HepG2 (cell line): ENCODE measurements around the gene KAZN. TPM values are rescaled to one million over a fixed set of nuclear protein-coding genes. Genes with fewer than 3 reads are reported as not detected.

ENCODE experiments used
- KLF12 ChIP-seq: sonication (generic); formaldehyde crosslinking; IDR thresholded peaks from 2 replicates; pipeline ENCODE4 v1.4.0; 2020; ENCODE audit warnings: missing genetic modification reagents, borderline replicate concordance
- MEIS1 ChIP-seq: sonication (generic); formaldehyde crosslinking; IDR thresholded peaks from 2 replicates; pipeline ENCODE4 v1.9.0; 2021; ENCODE audit warnings: mild to moderate bottlenecking, missing genetic modification reagents, moderate library complexity, borderline replicate concordance
- PAX8 ChIP-seq: sonication (generic); formaldehyde crosslinking; IDR thresholded peaks from 2 replicates; pipeline ENCODE4 v1.8.0; 2022; ENCODE audit warnings: mild to moderate bottlenecking, missing genetic modification reagents, borderline replicate concordance
- ZBTB21 ChIP-seq: sonication (generic); formaldehyde crosslinking; IDR thresholded peaks from 2 replicates; pipeline ENCODE4 v1.4.0; 2020; ENCODE audit warnings: missing genetic modification reagents
- ZBTB8A ChIP-seq: sonication (generic); formaldehyde crosslinking; IDR thresholded peaks from 2 replicates; pipeline ENCODE4 v1.4.0; 2020; ENCODE audit warnings: mild to moderate bottlenecking, low read depth, missing genetic modification reagents, borderline replicate concordance
- ZNF607 ChIP-seq: sonication (generic); formaldehyde crosslinking; IDR thresholded peaks from 2 replicates; pipeline ENCODE4 v1.5.1; 2020; ENCODE audit warnings: missing genetic modification reagents, mild to moderate bottlenecking, borderline replicate concordance
- polyA plus RNA-seq, 8 experiments: library from polyadenylated mRNA; depleted of rRNA in 3 of 8; stranded (reverse) in 7 of 8; unstranded in 1 of 8; fragments of >200 nt; fragmentation: Illumina TruSeq in 4 of 8; extraction: Trizol in 4 of 8; gene quantifications; 2 replicates each; pipeline versions ENCODE4 v1.2.1 to v1.2.3, GENCODE V29; 2011 to 2016; ENCODE audit warnings: low read depth in 4 of 8, missing spikeins in 1 of 8, mixed read lengths in 1 of 8; ENCODE audit not compliant: insufficient read depth in 1 of 8
- total RNA-seq, 5 experiments: library from RNA; depleted of rRNA; stranded (reverse); fragments of >200 nt; fragmentation: Illumina TruSeq; extraction: Trizol; gene quantifications; 2 replicates each; pipeline ENCODE4 v1.2.3, GENCODE V29; 2016; ENCODE audit warnings: low read depth in 1 of 5
- TF ChIP-seq, protein P1 (sequence below): sonication (generic); formaldehyde crosslinking; IDR thresholded peaks from 2 replicates; pipeline ENCODE4 v1.4.0; 2020; ENCODE audit warnings: missing genetic modification reagents, borderline replicate concordance
- TF ChIP-seq, protein P2 (sequence below): sonication (generic); formaldehyde crosslinking; IDR thresholded peaks from 2 replicates; pipeline ENCODE4 v1.8.0; 2022; ENCODE audit warnings: missing genetic modification reagents, mild to moderate bottlenecking, borderline replicate concordance

KAZN gene
- total and polyA plus RNA-seq, 2 of the 13 experiments (the other 11 are each of a cell fraction or from before 2014, with no cell fraction given): 10.4 to 13.5 TPM

DNA sequence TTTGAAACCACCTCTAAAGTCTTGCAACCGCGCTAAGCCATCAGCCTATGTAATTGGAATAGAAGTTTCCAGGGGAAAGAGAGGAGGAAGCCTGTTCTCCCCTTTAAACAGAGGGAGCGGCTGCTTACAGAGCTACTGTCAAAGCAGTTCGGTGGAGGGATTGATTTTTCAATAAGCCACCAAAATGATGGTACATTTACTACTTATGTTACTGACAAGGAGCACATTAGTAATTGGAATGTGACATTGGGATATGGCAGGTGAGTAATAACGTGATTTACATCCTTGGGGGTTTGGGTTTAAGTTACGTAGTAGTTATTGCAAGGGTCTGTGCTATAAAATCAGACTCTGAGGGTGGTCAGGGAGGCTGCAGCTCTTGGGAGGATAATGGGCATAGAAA, 257.3 kb downstream of the KAZN start (continued):
- TF ChIP-seq, protein P1, sequence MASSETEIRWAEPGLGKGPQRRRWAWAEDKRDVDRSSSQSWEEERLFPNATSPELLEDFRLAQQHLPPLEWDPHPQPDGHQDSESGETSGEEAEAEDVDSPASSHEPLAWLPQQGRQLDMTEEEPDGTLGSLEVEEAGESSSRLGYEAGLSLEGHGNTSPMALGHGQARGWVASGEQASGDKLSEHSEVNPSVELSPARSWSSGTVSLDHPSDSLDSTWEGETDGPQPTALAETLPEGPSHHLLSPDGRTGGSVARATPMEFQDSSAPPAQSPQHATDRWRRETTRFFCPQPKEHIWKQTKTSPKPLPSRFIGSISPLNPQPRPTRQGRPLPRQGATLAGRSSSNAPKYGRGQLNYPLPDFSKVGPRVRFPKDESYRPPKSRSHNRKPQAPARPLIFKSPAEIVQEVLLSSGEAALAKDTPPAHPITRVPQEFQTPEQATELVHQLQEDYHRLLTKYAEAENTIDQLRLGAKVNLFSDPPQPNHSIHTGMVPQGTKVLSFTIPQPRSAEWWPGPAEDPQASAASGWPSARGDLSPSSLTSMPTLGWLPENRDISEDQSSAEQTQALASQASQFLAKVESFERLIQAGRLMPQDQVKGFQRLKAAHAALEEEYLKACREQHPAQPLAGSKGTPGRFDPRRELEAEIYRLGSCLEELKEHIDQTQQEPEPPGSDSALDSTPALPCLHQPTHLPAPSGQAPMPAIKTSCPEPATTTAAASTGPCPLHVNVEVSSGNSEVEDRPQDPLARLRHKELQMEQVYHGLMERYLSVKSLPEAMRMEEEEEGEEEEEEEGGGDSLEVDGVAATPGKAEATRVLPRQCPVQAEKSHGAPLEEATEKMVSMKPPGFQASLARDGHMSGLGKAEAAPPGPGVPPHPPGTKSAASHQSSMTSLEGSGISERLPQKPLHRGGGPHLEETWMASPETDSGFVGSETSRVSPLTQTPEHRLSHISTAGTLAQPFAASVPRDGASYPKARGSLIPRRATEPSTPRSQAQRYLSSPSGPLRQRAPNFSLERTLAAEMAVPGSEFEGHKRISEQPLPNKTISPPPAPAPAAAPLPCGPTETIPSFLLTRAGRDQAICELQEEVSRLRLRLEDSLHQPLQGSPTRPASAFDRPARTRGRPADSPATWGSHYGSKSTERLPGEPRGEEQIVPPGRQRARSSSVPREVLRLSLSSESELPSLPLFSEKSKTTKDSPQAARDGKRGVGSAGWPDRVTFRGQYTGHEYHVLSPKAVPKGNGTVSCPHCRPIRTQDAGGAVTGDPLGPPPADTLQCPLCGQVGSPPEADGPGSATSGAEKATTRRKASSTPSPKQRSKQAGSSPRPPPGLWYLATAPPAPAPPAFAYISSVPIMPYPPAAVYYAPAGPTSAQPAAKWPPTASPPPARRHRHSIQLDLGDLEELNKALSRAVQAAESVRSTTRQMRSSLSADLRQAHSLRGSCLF (CRISPR knock-in tag): no peak
- no peak for TF ChIP-seq MEIS1 (CRISPR knock-in tag)
- TF ChIP-seq, protein P2, sequence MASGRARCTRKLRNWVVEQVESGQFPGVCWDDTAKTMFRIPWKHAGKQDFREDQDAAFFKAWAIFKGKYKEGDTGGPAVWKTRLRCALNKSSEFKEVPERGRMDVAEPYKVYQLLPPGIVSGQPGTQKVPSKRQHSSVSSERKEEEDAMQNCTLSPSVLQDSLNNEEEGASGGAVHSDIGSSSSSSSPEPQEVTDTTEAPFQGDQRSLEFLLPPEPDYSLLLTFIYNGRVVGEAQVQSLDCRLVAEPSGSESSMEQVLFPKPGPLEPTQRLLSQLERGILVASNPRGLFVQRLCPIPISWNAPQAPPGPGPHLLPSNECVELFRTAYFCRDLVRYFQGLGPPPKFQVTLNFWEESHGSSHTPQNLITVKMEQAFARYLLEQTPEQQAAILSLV: no peak
- no peak for TF ChIP-seq PAX8 (CRISPR knock-in tag)
- TF ChIP-seq ZBTB21 (CRISPR knock-in tag): no peak
- no peak for TF ChIP-seq ZBTB8A
- TF ChIP-seq ZNF607 (CRISPR knock-in tag): no peak
- TF ChIP-seq KLF12 (CRISPR knock-in tag): no peak
